ENCODE measurements around the gene PNPLA5. TPM values are rescaled to one million over a fixed set of nuclear protein-coding genes. Genes with fewer than 3 reads are reported as not detected.
A peak's percentile ranks its signal among the peaks of the same experiment; 100 is the strongest.

PNPLA5 gene
- total RNA-seq, 1 donor from 2014 or later, result not detected

DNA sequence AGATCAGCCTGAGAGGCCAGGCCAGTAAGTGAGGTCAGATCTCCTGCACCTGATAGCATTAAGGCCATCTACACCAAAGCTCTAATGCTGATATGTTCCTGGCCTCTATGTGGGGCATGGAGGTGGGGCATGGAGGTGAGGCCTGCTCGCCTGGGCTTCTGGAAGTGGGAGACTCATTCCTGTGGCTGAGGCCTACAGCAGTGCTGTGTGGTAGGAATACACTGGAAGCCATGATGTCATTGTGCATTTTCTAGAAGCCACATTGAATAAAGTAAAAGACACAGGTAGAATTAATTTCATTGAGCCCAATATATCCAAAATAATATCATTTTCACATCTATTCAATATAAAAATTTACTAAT lies 34.5 kb upstream of the PNPLA5 start:
- H3K4me3 ChIP-seq (ENCODE audit: low read depth, low read length), result no peak overlapping the region
- TF ChIP-seq, protein P1, sequence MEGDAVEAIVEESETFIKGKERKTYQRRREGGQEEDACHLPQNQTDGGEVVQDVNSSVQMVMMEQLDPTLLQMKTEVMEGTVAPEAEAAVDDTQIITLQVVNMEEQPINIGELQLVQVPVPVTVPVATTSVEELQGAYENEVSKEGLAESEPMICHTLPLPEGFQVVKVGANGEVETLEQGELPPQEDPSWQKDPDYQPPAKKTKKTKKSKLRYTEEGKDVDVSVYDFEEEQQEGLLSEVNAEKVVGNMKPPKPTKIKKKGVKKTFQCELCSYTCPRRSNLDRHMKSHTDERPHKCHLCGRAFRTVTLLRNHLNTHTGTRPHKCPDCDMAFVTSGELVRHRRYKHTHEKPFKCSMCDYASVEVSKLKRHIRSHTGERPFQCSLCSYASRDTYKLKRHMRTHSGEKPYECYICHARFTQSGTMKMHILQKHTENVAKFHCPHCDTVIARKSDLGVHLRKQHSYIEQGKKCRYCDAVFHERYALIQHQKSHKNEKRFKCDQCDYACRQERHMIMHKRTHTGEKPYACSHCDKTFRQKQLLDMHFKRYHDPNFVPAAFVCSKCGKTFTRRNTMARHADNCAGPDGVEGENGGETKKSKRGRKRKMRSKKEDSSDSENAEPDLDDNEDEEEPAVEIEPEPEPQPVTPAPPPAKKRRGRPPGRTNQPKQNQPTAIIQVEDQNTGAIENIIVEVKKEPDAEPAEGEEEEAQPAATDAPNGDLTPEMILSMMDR (IDR thresholded peaks at IDR 0.05; ENCODE audit: insufficient read depth, low read length, poor library complexity, severe bottlenecking), result no peak
- no peaks in the 10 kb centered on the region for H3K27me3 ChIP-seq (ENCODE audit: control insufficient read depth, insufficient read depth, low read length)
- DNase-seq (ENCODE audit: low read depth), result no peak
- H3K36me3 ChIP-seq (ENCODE audit: control insufficient read depth, insufficient read depth, low read length), result no peaks in the 10 kb centered on the region

DNA sequence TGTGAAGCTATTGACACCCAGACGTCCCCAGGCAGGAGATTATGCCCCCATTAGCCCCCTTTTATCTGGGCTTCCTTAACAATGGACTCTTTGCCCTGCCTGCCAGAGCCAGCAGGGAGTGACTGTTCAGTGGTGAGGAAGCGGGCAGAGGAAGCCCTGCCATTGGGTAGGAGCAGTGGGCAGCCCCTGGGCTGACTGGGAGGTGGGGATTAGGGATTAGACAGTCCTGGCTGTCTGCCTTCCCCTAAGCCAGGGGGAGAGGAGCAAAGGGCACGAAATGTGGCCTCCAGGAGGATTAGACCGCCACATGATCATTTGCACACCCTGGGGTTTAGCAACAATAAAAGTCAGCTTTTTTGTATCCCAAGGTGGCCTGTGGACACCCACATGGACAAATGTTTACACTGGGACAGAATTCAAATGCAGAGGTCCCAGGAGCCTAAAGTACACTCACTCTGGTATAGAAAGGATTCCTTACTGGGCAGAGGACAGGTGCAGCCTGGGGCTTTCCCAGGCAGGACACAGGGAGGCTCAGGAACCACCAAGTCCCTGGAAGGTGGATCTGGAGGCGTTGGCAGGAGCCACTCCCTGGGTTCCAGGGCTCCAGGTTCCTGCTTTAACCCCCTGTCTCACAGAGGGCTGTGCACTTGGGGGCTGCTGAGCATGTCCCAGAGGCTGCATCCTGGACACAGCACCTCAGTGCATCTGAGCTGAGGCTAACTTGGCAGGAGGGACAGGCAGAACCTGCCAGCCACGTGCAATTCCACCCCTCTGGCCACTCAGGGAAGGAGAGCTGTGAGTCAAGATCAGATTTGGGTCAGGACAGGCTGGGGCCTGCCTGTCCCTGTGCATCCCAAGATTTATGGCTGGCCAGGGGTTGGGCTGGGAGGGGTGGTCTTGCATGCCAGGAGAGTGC lies 33.9 kb upstream of the PNPLA5 start:
- H3K27me3 ChIP-seq (ENCODE audit: control insufficient read depth, insufficient read depth, low read length), result no peaks in the 10 kb centered on the region
- H3K4me3 ChIP-seq (ENCODE audit: low read depth, low read length), result no peak overlapping the region
- DNase-seq (ENCODE audit: low read depth), result no peak
- TF ChIP-seq, protein P1 (IDR thresholded peaks at IDR 0.05; ENCODE audit: insufficient read depth, low read length, poor library complexity, severe bottlenecking), result no peak
- no peaks in the 10 kb centered on the region for H3K36me3 ChIP-seq (ENCODE audit: control insufficient read depth, insufficient read depth, low read length)

DNA sequence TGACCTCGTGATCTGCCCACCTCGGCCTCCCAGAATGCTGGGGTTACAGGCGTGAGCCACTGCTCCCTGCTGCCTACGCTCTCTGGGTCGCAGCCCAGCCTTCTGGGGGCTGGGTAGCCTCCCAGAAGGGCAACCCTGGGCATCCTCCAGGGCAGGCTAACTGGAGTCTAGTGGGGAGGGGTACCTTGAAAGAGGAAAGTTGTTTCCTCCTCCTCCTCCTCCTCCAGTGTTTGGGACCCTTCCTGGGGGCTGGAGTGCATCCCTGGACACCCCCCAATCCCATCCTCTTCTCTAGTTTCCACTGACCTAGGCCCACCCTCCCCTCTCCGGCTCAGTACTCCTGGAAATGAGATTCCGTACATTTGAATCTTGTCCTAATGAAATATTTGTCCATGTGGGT lies 33.1 kb upstream of the PNPLA5 start:
- TF ChIP-seq, protein P1 (IDR thresholded peaks at IDR 0.05; ENCODE audit: insufficient read depth, low read length, poor library complexity, severe bottlenecking), result no peak
- DNase-seq (ENCODE audit: low read depth), result no peak
- H3K27me3 ChIP-seq (ENCODE audit: control insufficient read depth, insufficient read depth, low read length), result no peaks in the 10 kb centered on the region
- no peaks in the 10 kb centered on the region for H3K36me3 ChIP-seq (ENCODE audit: control insufficient read depth, insufficient read depth, low read length)
- peak overlapping the region; percentile 29 for H3K4me3 ChIP-seq (ENCODE audit: low read depth, low read length)

DNA sequence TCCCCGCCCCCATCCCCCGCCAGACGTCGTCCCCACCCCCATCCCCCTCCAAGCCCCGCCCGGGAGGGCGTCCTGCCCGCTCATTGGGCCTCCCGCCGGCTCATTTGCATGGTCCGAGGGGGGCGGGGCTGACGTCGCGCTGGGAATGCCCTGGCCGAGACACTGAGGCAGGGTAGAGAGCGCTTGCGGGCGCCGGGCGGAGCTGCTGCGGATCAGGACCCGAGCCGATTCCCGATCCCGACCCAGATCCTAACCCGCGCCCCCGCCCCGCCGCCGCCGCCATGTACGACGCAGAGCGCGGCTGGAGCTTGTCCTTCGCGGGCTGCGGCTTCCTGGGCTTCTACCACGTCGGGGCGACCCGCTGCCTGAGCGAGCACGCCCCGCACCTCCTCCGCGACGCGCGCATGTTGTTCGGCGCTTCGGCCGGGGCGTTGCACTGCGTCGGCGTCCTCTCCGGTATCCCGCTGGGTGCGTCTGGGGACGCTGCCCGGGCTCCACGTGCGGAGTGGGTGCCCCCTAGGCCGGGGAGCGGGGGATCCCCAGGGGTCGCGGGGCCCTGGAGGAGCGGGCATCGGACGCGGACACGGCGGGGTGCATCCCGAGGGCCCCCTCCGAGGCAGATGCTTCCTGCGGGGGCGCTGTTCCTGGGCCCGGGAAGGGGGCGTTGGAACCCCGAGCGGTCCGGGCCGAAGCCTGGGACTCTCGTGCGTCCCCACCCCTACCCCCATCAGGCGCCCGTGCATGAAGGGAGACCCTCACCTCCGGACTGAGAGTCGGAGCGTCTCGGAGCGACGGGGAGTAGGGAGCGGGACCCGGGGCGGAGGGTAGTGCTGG lies 32.0 kb upstream of the PNPLA5 start, which contains the start of gene PNPLA3:
PNPLA3 (plus strand) TSS at position 175 of the 834 bp plus-strand sequence; CDS start at position 282, 107 bp downstream.
- DNase-seq (ENCODE audit: low read depth), result no peak

DNA sequence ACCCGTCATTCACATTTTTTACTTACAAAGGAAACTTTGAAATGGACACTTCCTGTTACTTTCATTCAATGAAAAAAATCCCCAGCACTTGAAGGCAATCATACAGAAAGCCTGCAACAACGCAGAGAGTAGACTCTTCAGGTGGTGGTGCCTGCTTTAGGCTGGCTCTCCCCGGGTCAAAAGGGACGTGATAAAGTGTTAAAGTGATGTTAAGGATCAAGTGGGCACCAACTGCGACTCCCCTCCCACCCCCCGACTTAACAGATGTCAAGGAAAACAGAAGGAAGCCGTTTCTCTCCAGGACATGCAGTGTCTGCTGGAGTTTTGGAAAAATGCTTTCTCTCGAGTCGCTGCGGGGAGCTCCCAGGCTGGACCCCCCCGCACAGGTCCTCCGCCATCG lies 31.4 kb upstream of the PNPLA5 start:
- no peak for DNase-seq (ENCODE audit: low read depth)
- Histone ChIP-seq H3K4me3 (ENCODE audit: low read depth, low read length) (peak overlapping the region; percentile 41), H3K36me3 (ENCODE audit: control insufficient read depth, insufficient read depth, low read length) (no peaks in the 10 kb centered on the region), H3K27me3 (ENCODE audit: control insufficient read depth, insufficient read depth, low read length) (no peaks in the 10 kb centered on the region)
- TF ChIP-seq, protein P1 (IDR thresholded peaks at IDR 0.05; ENCODE audit: insufficient read depth, low read length, poor library complexity, severe bottlenecking), result no peak

More for the DNA sequence above, 32.0 kb upstream of the PNPLA5 start, which contains the start of gene PNPLA3:
- H3K4me3 ChIP-seq (ENCODE audit: low read depth, low read length), result peak within 1 kb of the TSS; percentile 75
- no peaks in the 10 kb centered on the region for H3K27me3 ChIP-seq (ENCODE audit: control insufficient read depth, insufficient read depth, low read length)
- no peaks in the 10 kb centered on the region for H3K36me3 ChIP-seq (ENCODE audit: control insufficient read depth, insufficient read depth, low read length)
- TF ChIP-seq, protein P1 (IDR thresholded peaks at IDR 0.05; ENCODE audit: insufficient read depth, low read length, poor library complexity, severe bottlenecking), result peak; percentile 29

Measured in kidney epithelial cell (primary cell).